Activated naive CD8-positive, alpha-beta T cell treated with anti-CD3 and anti-CD28 coated beads, Interleukin-2, amount 10 ng/mL, durations not matched to agents 7 days and 5 days (primary cell): ENCODE results near the gene DRICH1. TPM values are rescaled to one million over a fixed set of nuclear protein-coding genes. Genes with fewer than 3 reads are reported as not detected.
"Not testable (repeated sequence)": the region's sequence is repeated elsewhere in the genome, so short reads cannot be mapped to it uniquely, and the experiment has no call there.

Source experiments
- ATAC-seq: fragments of 150-1000 bp; cut with Tn5 transposase; one replicate; pipeline ENCODE4 v1.10.0; 2021; ENCODE audit warnings: low read depth, moderate library complexity
- POLR2A ChIA-PET: fragments of 350-600 bp; sonication (Branson Sonifier 250); formaldehyde crosslinking; loops from one replicate; lab custom pipeline; 2021; ENCODE audit warnings: antibody characterized with exemption; lab: Charles Lee
- DNase-seq: peaks from one replicate; pipeline ENCODE4 v3.0.0; 2021
- H3K27ac Mint-ChIP-seq: one replicate; pipeline ENCODE4 v1.8.0; 2022; ENCODE audit warnings: mild to moderate bottlenecking, mixed read lengths
- H3K27me3 Mint-ChIP-seq: one replicate; pipeline ENCODE4 v1.8.0; 2022; ENCODE audit warnings: mild to moderate bottlenecking, moderate library complexity, mixed read lengths
- H3K36me3 Mint-ChIP-seq: one replicate; pipeline ENCODE4 v1.8.0; 2021; ENCODE audit warnings: mild to moderate bottlenecking, mixed read lengths
- H3K4me1 Mint-ChIP-seq: one replicate; pipeline ENCODE4 v1.8.0; 2021; ENCODE audit warnings: mixed read lengths
- H3K4me3 Mint-ChIP-seq: one replicate; pipeline ENCODE4 v1.8.0; 2022; ENCODE audit warnings: mild to moderate bottlenecking, moderate library complexity, mixed read lengths
- H3K9me3 Mint-ChIP-seq: one replicate; pipeline ENCODE4 v1.8.0; 2021; ENCODE audit warnings: mixed read lengths
- total RNA-seq, 2 experiments: library from RNA; stranded (reverse); gene quantifications; one replicate each; pipeline ENCODE4 v1.2.3, GENCODE V29; 2021

Gene DRICH1
- total RNA-seq, 2 experiments from 2014 or later: 0.69 to 0.79 TPM

- H3K4me1 Mint-ChIP-seq: peaks cover 5% of the 10 kb centered on the region
- DNase-seq (no peak), ATAC-seq (no peak)
- no peak overlapping the region for H3K27ac Mint-ChIP-seq
- POLR2A ChIA-PET: no interaction called here
- H3K36me3 Mint-ChIP-seq: no peaks in the 10 kb centered on the region
- H3K27me3 Mint-ChIP-seq: peaks cover 35% of the 10 kb centered on the region
- no peaks in the 10 kb centered on the region for H3K9me3 Mint-ChIP-seq
- H3K4me3 Mint-ChIP-seq: no peak overlapping the region
These were observed 67.8 kb downstream of the DRICH1 start for GRCh38 chr22:23564276-23564675.

- POLR2A ChIA-PET: no interaction called here
- Mint-ChIP-seq H3K27ac (no peak overlapping the region), H3K9me3 (no peaks in the 10 kb centered on the region), H3K27me3 (peaks cover 35% of the 10 kb centered on the region), H3K4me1 (peaks cover 5% of the 10 kb centered on the region), H3K4me3 (no peak overlapping the region), H3K36me3 (no peaks in the 10 kb centered on the region)
- ATAC-seq: no peak
- no peak for DNase-seq
These were observed 69.0 kb downstream of the DRICH1 start for GRCh38 chr22:23563111-23563510.

- Mint-ChIP-seq H3K27me3 (peaks cover 31% of the 10 kb centered on the region), H3K9me3 (no peaks in the 10 kb centered on the region), H3K4me1 (peaks cover 5% of the 10 kb centered on the region), H3K4me3 (no peak overlapping the region), H3K27ac (no peak overlapping the region), H3K36me3 (no peaks in the 10 kb centered on the region)
- no peak for DNase-seq
- POLR2A ChIA-PET: no interaction called here
- ATAC-seq: no peak
These were observed 69.9 kb downstream of the DRICH1 start for GRCh38 chr22:23562186-23562585.

- H3K27ac Mint-ChIP-seq, H3K36me3 Mint-ChIP-seq, DNase-seq, H3K9me3 Mint-ChIP-seq, ATAC-seq, POLR2A ChIA-PET, H3K4me3 Mint-ChIP-seq, H3K4me1 Mint-ChIP-seq: not testable (repeated sequence)
- H3K27me3 Mint-ChIP-seq: peaks cover 28% of the 10 kb centered on the region
These were observed 71.1 kb downstream of the DRICH1 start for GRCh38 chr22:23561025-23561510.

GRCh38 chr22:23560215-23560614 is 71.9 kb downstream of the DRICH1 start:
- H3K4me3 Mint-ChIP-seq, H3K27ac Mint-ChIP-seq, H3K4me1 Mint-ChIP-seq, POLR2A ChIA-PET, H3K36me3 Mint-ChIP-seq, ATAC-seq, H3K9me3 Mint-ChIP-seq, DNase-seq: not testable (repeated sequence)
- peaks cover 20% of the 10 kb centered on the region for H3K27me3 Mint-ChIP-seq

Other genes with a start within 250 kb of the DRICH1 start
- gene IGLL1, start 52.0 kb downstream of the DRICH1 start, total RNA-seq: not detected
- gene RGL4, start 58.7 kb upstream of the DRICH1 start, total RNA-seq: 10 to 100 TPM; 24.9 to 25.8 TPM
- gene ZNF70, start 118.8 kb upstream of the DRICH1 start, total RNA-seq: 1 to 10 TPM; 3.8 to 4.1 TPM
- gene VPREB3, start 122.1 kb upstream of the DRICH1 start, total RNA-seq: not detected
- gene C22orf15, start 130.7 kb upstream of the DRICH1 start, total RNA-seq: 1 to 10 TPM; 2.1 to 2.9 TPM
- gene CHCHD10, start 135.7 kb upstream of the DRICH1 start, total RNA-seq: 100 to 1,000 TPM in 1 of 2 experiments, 10 to 100 TPM in 1; 99.8 to 111 TPM
- 1 to 10 TPM; 2.1 to 2.4 TPM for gene MMP11, start 140.5 kb upstream of the DRICH1 start, total RNA-seq
- 10 to 100 TPM; 81.2 to 82.8 TPM for gene SMARCB1, start 154.6 kb upstream of the DRICH1 start, total RNA-seq
- 1 to 10 TPM; 9.6 to 9.9 TPM for gene DERL3, start 206.7 kb upstream of the DRICH1 start, total RNA-seq
- 10 to 100 TPM; 10.0 to 12.1 TPM for gene SLC2A11, start 225.6 kb upstream of the DRICH1 start, total RNA-seq